ENCODE data around the gene EFL1. TPM values are rescaled to one million over a fixed set of nuclear protein-coding genes. Genes with fewer than 3 reads are reported as not detected.

Gene EFL1
- total and polyA plus RNA-seq, 2 experiments from 2014 or later = 15.4 to 46.4 TPM

- Histone ChIP-seq H3K4me1 (ENCODE audit: insufficient read depth) (no peaks in the 10 kb centered on the region), H2AFZ (no peak overlapping the region), H3K36me3 (ENCODE audit: insufficient read depth) (peaks cover 15% of the 10 kb centered on the region), H4K20me1 (replicated peaks; ENCODE audit: insufficient read depth) (no peaks in the 10 kb centered on the region; the same call in 1 of the 2 replicates), H3K79me2 (replicated peaks; ENCODE audit: insufficient read depth) (no peaks in the 10 kb centered on the region), H3K27me3 (ENCODE audit: insufficient read depth) (no peaks in the 10 kb centered on the region), H3K9me2 (ENCODE audit: insufficient read depth) (no peaks in the 10 kb centered on the region), H3F3A (replicated peaks; ENCODE audit: low read depth) (no peaks in the 10 kb centered on the region; the same call in 1 of the 2 replicates), H3K27ac (ENCODE audit: low read depth) (no peak overlapping the region), H3K4me2 (no peak overlapping the region), H3K4me3 (no peak overlapping the region)
- H3K9me3 Mint-ChIP-seq = no peaks in the 10 kb centered on the region
- no peak overlapping the region for H3K4me3 Mint-ChIP-seq
- no peak overlapping the region for H3K27ac Mint-ChIP-seq
- DNase-seq (ENCODE audit: low spot score) = no peak
- ATAC-seq = no peak
- TF ChIP-seq EZH2phosphoT487 (IDR thresholded peaks at IDR 0.05; ENCODE audit: unreplicated experiment) = no peak
- no peak for TF ChIP-seq REST (IDR thresholded peaks at IDR 0.05; ENCODE audit: unreplicated experiment)
- no peak for TF ChIP-seq CTCF (conservative IDR thresholded peaks at IDR 0.05; ENCODE audit: low read depth in 2 of 2)
- TF ChIP-seq ZNF114 (CRISPR knock-in tag; IDR thresholded peaks at IDR 0.05) = no peak
- TF ChIP-seq ZNF462 (CRISPR knock-in tag; IDR thresholded peaks at IDR 0.05) = no peak
- no peak for TF ChIP-seq ZNF331 (CRISPR knock-in tag; IDR thresholded peaks at IDR 0.05; ENCODE audit: low read depth)
- no peak for TF ChIP-seq NANOG (IDR thresholded peaks at IDR 0.05; ENCODE audit: borderline replicate concordance)
- no peak for TF ChIP-seq POLR2AphosphoS5 (IDR thresholded peaks at IDR 0.05; ENCODE audit: low read depth)
- TF ChIP-seq EZH2 (IDR thresholded peaks at IDR 0.05; ENCODE audit: low read depth, unreplicated experiment) = no peak
- TF ChIP-seq ETS1 (IDR thresholded peaks at IDR 0.05) = no peak
- no peak for TF ChIP-seq CREB1 (CRISPR knock-in tag; IDR thresholded peaks at IDR 0.05; ENCODE audit: low read depth)
- no peak for TF ChIP-seq JUNB (IDR thresholded peaks at IDR 0.05; ENCODE audit: unreplicated experiment)
- no peak for TF ChIP-seq STAT1 (IDR thresholded peaks at IDR 0.05; ENCODE audit: unreplicated experiment)
- no peaks in the 10 kb centered on the region for H3K4me1 Mint-ChIP-seq
- H3K36me3 Mint-ChIP-seq (ENCODE audit: low read depth) = peaks cover 7% of the 10 kb centered on the region; the same call in 2 of the 3 replicates
- no peaks in the 10 kb centered on the region for H3K27me3 Mint-ChIP-seq (ENCODE audit: insufficient read depth, low read depth, poor library complexity)
Measured at GRCh38 chr15:82134461-82134860, 128.1 kb downstream of the EFL1 start.

All from GM23338 (cell line).